ENCODE measurements around the gene TACC2.
"Not testable (repeated sequence)": the region's sequence is repeated elsewhere in the genome, so short reads cannot be mapped to it uniquely, and the experiment has no call there.

TACC2 gene

GRCh38 chr10:122010405-122011050, 21.6 kb downstream of the TACC2 start:
- no peaks in the 10 kb centered on the region; the same call in 1 of the 2 replicates for H3K27me3 ChIP-seq (replicated peaks; ENCODE audit: control insufficient read depth, insufficient read depth, low read length)
- no peak overlapping the region for H3K4me3 ChIP-seq (replicated peaks; ENCODE audit: low read depth, low read length)
- no peaks in the 10 kb centered on the region for H3K36me3 ChIP-seq (ENCODE audit: control insufficient read depth, insufficient read depth, low read length)
- DNase-seq (ENCODE audit: extremely low read depth, insufficient read length) = no peak
- no peak for TF ChIP-seq CTCF (IDR thresholded peaks at IDR 0.05; ENCODE audit: insufficient read depth, low read length, poor library complexity, severe bottlenecking)

- Histone ChIP-seq H3K4me3 (replicated peaks; ENCODE audit: low read depth, low read length) (no peak overlapping the region), H3K36me3 (ENCODE audit: control insufficient read depth, insufficient read depth, low read length) (no peaks in the 10 kb centered on the region), H3K27me3 (replicated peaks; ENCODE audit: control insufficient read depth, insufficient read depth, low read length) (no peaks in the 10 kb centered on the region; the same call in 1 of the 2 replicates)
- TF ChIP-seq CTCF (IDR thresholded peaks at IDR 0.05; ENCODE audit: insufficient read depth, low read length, poor library complexity, severe bottlenecking) = no peak
- no peak for DNase-seq (ENCODE audit: extremely low read depth, insufficient read length)
Measured at GRCh38 chr10:122012731-122013130, 23.8 kb downstream of the TACC2 start.

GRCh38 chr10:122013311-122013780, 24.4 kb downstream of the TACC2 start:
- no peak for DNase-seq (ENCODE audit: extremely low read depth, insufficient read length)
- Histone ChIP-seq H3K36me3 (ENCODE audit: control insufficient read depth, insufficient read depth, low read length) (no peaks in the 10 kb centered on the region), H3K4me3 (replicated peaks; ENCODE audit: low read depth, low read length) (no peak overlapping the region), H3K27me3 (replicated peaks; ENCODE audit: control insufficient read depth, insufficient read depth, low read length) (no peaks in the 10 kb centered on the region; the same call in 1 of the 2 replicates)
- TF ChIP-seq CTCF (IDR thresholded peaks at IDR 0.05; ENCODE audit: insufficient read depth, low read length, poor library complexity, severe bottlenecking) = no peak

GRCh38 chr10:122014652-122015248, 25.8 kb downstream of the TACC2 start:
- Histone ChIP-seq H3K27me3 (replicated peaks; ENCODE audit: control insufficient read depth, insufficient read depth, low read length) (no peaks in the 10 kb centered on the region; the same call in 1 of the 2 replicates), H3K36me3 (ENCODE audit: control insufficient read depth, insufficient read depth, low read length) (no peaks in the 10 kb centered on the region), H3K4me3 (replicated peaks; ENCODE audit: low read depth, low read length) (no peak overlapping the region)
- no peak for DNase-seq (ENCODE audit: extremely low read depth, insufficient read length)
- TF ChIP-seq CTCF (IDR thresholded peaks at IDR 0.05; ENCODE audit: insufficient read depth, low read length, poor library complexity, severe bottlenecking) = no peak

GRCh38 chr10:122017926-122018325, 29.0 kb downstream of the TACC2 start:
- not testable (repeated sequence) for H3K36me3 ChIP-seq (ENCODE audit: control insufficient read depth, insufficient read depth, low read length); H3K4me3 ChIP-seq (replicated peaks; ENCODE audit: low read depth, low read length); DNase-seq (ENCODE audit: extremely low read depth, insufficient read length); H3K27me3 ChIP-seq (replicated peaks; ENCODE audit: control insufficient read depth, insufficient read depth, low read length)

- no peak for DNase-seq (ENCODE audit: extremely low read depth, insufficient read length)
- no peak for TF ChIP-seq CTCF (IDR thresholded peaks at IDR 0.05; ENCODE audit: insufficient read depth, low read length, poor library complexity, severe bottlenecking)
- no peak overlapping the region for H3K4me3 ChIP-seq (replicated peaks; ENCODE audit: low read depth, low read length)
Measured at GRCh38 chr10:122018491-122018890, 29.5 kb downstream of the TACC2 start.

More at GRCh38 chr10:122018491-122018890, 29.5 kb downstream of the TACC2 start:
- no peaks in the 10 kb centered on the region; the same call in 1 of the 2 replicates for H3K27me3 ChIP-seq (replicated peaks; ENCODE audit: control insufficient read depth, insufficient read depth, low read length)
- no peaks in the 10 kb centered on the region for H3K36me3 ChIP-seq (ENCODE audit: control insufficient read depth, insufficient read depth, low read length)
